ENCODE data around the gene TCERG1L.
"Not testable (repeated sequence)": the region's sequence is repeated elsewhere in the genome, so short reads cannot be mapped to it uniquely, and the experiment has no call there.

TCERG1L gene

GRCh38 chr10:131100418-131101410, 210.8 kb downstream of the TCERG1L start:
- DNase-seq (ENCODE audit: low spot score) = not testable (repeated sequence)

GRCh38 chr10:131099028-131099726, 212.3 kb downstream of the TCERG1L start:
- DNase-seq (ENCODE audit: low spot score) = no peak

GRCh38 chr10:131098416-131098952, 213.0 kb downstream of the TCERG1L start:
- DNase-seq (ENCODE audit: low spot score) = no peak

- no peak for DNase-seq (ENCODE audit: low spot score)
These were observed 215.5 kb downstream of the TCERG1L start for GRCh38 chr10:131096031-131096430.

GRCh38 chr10:131095313-131095580, 216.3 kb downstream of the TCERG1L start:
- no peak for DNase-seq (ENCODE audit: low spot score)

DNA sequence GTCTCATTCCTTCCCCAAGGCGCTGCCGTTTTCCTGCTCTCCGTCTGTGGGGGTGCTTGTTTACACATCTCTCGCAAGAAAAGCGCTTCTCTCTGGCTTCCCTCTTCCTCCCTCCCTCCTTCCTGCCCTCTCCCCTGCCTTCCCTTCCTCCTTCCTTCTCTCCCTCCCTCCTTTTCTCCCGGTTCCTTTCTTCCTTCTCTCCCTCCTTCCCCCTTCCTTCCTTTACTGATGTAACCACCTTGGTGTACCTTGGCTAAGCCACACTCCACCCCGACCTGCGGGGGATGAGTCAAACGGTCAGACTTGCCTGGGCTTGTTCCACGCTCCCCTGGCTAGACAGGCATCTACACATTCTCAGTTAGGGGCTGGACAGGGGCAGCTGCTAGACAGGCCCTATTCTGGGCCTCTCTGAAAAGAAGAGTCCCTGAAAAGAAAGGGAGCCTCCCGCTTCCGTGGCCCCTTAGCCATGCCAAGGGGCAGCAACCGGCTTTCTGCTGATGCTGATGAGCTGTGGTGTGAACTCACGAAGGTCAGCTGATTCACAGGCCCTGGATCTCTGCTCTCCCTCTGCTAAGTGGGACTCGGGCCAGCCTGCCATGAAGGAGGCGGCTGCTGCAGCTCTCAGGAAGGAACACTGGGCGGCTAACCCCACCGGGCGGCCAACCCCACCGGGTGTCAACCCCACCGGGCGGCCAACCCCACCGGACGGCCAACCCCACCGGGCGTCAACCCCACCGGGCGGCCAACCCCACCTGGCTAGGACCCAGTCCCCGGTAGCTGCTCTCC, 216.8 kb downstream of the TCERG1L start:
- DNase-seq (ENCODE audit: low spot score) = no peak

- no peak for DNase-seq (ENCODE audit: low spot score)
These were observed 217.6 kb downstream of the TCERG1L start for GRCh38 chr10:131093795-131094366.

DNA sequence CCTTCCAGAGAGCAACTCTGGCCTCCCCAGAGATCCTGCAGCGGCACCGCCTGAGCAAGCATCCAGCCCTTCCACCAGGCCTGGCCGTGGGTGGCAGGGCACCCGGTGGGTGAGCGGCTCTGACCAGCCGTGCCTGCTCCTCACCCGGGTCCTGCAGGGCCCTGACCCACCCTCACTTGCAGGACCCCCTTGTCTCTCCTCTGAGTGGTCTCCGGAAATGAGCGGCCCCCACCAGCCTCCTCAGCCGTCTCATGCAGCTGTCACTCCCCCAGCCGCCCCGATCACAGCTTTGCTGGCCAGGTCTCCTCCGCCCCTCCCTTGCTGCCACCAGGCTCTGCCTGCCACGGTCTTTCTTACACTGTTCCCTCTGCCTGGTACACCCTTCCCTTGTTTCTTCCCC, 218.2 kb downstream of the TCERG1L start:
- no peak for DNase-seq (ENCODE audit: low spot score)

GRCh38 chr10:131092876-131093275, 218.6 kb downstream of the TCERG1L start:
- no peak for DNase-seq (ENCODE audit: low spot score)

GRCh38 chr10:131092386-131092785, 219.1 kb downstream of the TCERG1L start:
- no peak for DNase-seq (ENCODE audit: low spot score)

DNA sequence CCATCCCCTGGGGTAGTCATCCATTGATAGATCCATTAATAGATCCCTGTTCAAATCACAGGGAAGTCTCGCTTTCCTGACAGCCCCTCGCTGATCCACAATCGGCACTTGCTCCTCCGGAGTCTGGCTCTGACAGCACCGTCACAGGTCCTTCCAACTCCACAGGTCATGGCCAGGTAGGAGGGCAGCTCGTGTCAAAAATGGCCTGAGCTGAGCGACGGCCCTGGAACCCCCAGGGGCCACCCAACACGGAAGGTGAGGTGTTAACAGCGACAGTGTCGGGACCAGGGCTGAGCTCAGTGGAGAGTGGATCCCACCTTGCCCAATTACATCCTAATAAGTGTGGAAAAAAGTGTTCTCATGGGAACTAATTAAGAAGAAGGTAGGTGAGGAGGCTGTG, 219.8 kb downstream of the TCERG1L start:
- no peak for DNase-seq (ENCODE audit: low spot score)

DNA sequence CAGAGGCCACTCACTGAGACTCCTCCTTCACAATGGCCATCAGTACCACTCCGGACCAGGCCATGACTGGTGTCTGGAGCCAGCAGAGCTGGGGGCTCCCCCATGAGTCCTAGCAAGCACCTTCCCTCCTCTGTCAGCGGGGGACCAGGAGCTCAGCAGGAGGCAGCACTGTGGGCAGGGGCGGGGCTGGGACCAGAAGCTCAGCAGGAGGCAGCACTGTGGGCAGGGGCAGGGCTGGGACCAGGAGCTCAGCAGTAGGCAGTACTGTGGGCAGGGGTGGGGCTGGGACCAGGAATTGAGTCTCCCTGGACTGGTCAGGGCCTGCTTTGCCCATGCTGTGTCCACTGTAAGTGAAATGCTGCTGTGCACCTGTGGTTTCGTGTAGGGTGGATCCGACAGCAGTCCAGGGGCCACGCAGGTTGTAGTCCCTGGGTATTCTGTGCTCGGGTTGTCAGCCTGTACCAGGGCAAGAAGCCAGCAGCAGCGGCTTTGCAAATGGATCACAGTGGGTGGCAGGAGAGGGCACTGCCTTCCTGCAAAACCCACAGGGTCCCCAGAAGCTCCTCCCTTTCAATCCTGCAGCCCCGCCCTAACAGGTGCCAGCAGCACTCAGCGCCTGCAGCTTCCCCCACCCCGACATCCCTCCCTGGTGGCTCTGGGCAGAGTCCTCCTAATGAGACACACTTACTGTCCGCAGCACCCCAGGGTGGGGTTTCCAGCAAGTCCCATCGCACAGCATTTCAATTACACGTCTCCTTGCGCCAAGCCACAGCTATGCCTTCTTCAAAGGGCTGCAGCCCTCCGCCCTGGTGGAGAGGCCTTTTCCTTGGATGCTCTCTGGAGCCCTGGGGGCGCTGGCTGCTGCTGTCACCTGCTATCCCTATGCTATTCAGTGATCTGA, 220.5 kb downstream of the TCERG1L start:
- no peak for DNase-seq (ENCODE audit: low spot score)

DNA sequence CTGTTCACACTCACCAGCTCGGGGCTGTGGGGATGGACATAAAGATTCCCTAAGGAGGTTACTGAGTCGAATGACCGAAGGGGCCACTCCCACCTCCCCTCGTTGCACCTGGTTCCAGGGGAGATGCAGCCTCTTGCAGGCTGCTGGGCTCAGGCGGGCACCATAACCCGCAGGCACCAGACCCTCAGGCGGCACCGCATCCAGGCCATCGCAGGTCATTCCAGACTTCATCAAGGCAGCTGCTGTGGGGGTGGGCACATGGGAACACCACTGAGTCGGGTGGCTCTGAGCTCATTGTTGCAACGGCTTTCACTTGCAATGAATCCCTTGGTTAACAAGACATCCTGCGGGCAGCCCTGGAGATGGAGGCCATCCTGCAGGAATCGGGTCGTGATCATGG, 221.7 kb downstream of the TCERG1L start:
- no peak for DNase-seq (ENCODE audit: low spot score)

DNA sequence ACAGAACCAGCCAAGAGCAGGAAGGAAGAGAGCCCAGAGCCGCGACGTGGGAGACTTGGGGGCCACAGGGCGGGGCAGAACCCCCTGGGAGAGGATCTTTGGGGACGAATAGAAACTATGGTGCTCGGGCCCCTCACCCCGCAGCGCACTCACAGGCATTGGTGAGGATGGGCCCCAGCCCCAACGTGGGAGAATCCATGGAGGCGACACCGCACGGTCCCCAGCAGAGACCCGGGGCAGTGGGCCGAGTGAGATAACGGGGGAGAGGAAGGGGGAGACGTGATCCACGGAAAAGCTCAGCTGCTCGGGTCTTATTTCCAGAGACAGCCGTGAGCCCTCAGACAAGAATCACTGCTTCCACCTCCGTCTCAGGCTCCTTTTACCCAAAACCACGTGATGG, 222.4 kb downstream of the TCERG1L start:
- DNase-seq (ENCODE audit: low spot score) = no peak

DNA sequence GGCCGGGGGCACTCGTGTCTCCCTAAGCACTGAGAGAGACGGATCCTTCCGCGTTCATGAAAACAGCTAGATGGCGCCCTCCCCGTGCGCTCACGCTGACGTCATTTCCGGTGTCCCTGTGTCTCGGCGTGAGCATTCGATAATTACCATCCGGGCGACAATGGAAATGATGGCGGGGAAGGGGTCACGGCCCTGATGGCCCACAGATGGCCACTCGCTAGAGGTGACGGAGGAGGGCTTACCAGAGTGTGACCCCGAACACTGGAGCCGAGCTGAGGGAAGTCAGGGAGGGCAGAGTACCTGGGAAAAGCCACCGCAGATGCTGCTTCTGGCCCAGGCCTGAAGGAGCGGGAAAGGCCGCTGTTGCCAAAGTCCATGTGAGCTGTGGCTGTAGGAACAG, 222.9 kb downstream of the TCERG1L start:
- no peak for DNase-seq (ENCODE audit: low spot score)

- no peak for DNase-seq (ENCODE audit: low spot score)
These were observed 223.9 kb downstream of the TCERG1L start for GRCh38 chr10:131087464-131088215.

- DNase-seq (ENCODE audit: low spot score) = no peak
These were observed 225.0 kb downstream of the TCERG1L start for GRCh38 chr10:131086511-131086910.

DNA sequence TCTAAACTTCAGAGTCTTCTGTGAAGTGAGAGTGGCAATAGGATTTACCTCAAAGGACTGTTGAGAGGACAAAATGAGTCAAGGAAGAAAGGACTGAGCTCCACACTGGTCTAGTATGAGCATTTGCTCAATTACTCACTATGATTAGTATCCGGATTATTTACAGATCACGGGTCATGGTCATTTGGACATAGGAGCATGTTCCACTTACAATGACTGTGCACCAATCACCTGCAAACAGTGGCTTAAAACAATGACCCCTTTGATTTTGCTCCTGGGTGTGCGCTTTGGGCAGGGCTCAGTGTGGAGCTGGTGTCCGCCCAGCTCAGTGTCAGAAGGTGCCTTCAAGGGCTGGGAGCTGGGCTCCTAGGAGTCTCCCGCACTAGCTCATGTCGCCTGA, 225.4 kb downstream of the TCERG1L start:
- DNase-seq (ENCODE audit: low spot score) = no peak

DNA sequence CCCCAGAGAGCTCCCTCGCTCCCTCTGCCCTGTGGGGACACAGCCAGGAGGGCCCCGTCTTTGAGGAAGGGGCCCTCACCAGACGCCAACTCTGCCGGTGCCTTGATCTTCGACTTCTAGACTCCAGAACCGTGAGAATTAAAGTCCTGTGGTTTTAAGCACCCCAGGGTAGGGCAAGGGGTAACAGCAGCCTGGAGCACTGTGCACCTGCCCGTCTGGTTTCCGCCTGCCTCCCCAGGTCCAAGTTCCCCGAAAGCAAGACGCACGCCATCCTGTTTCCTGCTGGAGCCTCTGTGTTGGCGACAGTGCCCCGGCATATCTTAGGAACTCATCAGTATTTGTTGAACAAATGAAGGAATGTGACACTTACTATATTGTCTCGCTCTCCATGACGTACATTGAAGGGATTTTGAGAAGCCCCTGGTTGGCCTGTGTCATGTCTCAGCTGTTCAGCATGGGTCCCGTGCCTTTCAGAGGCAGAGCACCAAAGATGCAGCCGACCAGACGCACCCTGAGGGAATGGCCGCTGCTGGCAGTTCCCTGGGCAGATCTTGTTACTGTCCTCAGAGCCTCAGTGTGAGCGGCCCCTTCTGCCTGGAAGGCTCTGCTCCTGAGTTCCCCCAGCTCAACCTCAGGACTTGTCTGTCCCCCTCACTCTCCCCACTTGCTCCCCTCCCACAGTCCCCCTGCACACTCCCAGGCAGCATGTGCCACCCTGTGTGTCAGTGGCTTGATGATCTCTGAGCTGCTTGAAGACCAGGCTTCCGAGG, 226.2 kb downstream of the TCERG1L start:
- no peak for DNase-seq (ENCODE audit: low spot score)

DNA sequence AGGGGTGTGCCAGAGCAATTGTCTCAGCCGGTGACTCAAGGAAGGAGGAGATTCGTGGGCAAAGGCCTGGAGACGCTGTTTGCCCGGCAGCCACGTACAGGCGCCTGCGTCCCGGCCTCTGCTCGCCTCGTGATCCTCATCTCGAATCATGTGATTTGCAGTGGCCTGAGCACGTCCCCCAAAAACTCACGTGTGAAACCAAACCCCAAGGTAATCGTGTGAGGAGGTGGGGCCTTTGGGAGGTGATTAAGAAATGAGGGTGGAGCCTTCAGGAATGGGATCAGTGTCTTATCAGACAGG, 226.8 kb downstream of the TCERG1L start:
- no peak for DNase-seq (ENCODE audit: low spot score)
